ENCODE results near the gene PDS5B. TPM values are rescaled to one million over a fixed set of nuclear protein-coding genes. Genes with fewer than 3 reads are reported as not detected.
"Not testable (repeated sequence)": the region's sequence is repeated elsewhere in the genome, so short reads cannot be mapped to it uniquely, and the experiment has no call there.

Gene PDS5B
- total RNA-seq, 1 donor from 2014 or later = 25.1 TPM

DNA sequence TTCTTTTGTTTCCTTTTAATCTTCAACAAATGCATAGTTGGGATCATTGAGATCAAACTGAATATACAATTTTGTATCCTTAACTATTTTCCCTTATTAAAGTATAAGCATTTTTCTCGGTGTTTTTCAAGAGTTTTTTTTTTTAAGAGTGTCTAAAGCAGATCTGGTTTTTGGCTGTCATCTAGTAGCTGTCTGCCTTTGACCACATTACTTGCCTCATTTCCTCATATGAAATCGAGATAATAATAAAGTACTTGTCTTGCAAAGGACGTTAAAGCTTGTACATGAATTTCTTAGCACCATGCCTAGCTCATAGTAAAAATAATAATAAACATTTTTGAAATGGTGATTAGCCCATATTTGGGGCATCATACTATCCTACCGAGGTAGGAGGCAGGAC, 121.2 kb downstream of the PDS5B start:
- DNase-seq (ENCODE audit: missing footprints) (no peak), ATAC-seq (no peak)
- intact Hi-C loops (cut with DNase I) = no loop called here

DNA sequence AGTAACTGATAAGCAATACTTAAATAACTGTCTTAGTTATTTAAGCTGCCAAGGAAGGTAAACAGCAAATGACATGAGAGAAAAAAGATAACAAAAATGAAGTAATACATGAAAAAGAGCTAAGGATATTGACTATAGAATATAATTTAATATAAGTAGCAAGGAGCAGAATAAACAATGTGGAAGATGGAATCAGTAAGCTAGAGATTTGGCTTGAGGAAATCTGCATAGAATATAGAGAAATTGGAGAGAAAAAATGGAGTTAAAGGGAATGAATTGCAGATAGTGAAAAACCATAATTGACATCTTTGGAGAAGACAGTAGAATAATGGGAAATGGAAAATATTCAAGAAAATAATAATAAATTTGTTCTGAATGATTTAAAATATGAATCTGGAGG, 127.1 kb downstream of the PDS5B start:
- ATAC-seq (no peak), DNase-seq (ENCODE audit: missing footprints) (no peak)
- intact Hi-C loops (cut with DNase I) = no loop called here

DNA sequence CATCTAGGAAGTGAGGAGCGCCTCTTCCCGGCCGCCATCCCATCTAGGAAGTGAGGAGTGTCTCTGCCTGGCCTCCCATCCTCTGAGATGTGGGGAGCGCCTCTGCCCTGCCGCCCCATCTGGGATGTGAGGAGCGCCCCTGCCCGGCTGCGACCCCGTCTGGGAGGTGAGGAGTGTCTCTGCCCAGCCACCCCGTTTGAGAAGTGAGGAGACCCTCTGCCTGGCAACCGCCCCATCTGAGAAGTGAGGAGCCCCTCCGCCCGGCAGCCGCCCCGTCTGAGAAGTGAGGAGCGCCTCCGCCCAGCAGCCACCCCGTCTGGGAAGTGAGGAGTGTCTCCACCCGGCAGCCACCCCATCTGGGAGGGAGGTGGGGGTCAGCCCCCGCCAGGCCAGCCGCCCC, 129.9 kb downstream of the PDS5B start:
- intact Hi-C loops (cut with DNase I) = not testable (repeated sequence)
- peak; percentile 20 for DNase-seq (ENCODE audit: missing footprints)

DNA sequence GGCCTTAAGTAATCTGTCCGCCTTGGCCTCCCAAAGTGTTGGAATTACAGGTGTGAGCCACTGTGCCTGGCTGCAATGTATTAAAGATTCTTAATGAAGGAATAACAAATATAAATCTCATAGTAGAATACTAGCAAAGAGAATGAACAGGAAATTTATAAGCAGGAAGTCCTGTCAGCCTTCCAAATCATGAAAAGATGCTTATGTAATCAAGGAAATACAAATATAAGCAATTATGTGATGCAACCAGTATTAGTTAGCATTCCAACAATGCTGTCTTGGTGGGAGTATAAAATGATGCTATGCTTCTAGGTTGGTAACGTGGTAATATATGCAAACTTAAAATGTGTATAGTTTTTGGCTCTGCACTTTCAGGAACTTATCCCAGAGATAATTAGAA, 133.8 kb downstream of the PDS5B start:
- ATAC-seq = no peak
- DNase-seq (ENCODE audit: missing footprints) = no peak
- intact Hi-C loops (cut with DNase I) = no loop called here

More for the DNA sequence above, 129.9 kb downstream of the PDS5B start:
- ATAC-seq = not testable (repeated sequence)

DNA sequence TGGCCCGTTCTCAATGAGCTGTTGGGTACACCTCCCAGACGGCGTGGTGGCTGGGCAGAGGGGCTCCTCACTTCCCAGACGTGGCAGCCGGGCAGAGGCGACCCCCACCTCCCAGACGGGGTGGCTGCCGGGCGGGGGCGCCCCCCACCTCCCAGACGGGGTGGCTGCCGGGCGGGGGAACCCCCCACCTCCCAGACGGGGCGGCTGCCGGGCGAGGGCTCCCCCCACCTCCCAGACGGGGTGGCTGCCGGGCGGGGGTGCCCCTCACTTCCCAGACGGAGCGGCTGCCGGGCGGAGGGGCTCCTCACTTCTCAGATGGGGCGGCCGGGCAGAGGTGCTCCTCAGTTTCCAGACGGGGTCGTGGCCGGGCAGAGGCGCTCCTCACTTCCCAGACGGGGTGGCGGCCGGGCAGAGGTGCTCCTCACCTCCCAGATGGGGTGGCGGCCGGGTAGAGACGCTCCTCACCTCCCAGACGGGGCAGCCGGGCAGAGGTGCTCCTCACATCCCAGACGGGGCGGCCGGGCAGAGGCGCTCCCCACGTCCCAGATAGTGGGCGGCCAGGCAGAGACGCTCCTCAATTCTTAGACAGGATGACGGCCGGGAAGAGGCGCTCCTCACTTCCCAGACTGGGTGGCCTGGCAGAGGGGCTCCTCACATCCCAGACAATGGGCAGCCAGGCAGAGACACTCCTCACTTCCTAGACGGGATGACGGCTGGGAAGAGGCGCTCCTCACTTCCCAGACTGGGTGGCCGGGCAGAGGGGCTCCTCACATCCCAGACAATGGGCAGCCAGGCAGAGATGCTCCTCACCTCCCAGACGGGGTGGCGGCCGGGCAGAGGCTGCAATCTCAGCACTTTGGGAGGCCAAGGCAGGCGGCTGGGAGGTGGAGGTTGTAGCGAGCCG, 135.1 kb downstream of the PDS5B start:
- DNase-seq (ENCODE audit: missing footprints) = peak; percentile 22
- intact Hi-C loops (cut with DNase I) = not testable (repeated sequence)

DNA sequence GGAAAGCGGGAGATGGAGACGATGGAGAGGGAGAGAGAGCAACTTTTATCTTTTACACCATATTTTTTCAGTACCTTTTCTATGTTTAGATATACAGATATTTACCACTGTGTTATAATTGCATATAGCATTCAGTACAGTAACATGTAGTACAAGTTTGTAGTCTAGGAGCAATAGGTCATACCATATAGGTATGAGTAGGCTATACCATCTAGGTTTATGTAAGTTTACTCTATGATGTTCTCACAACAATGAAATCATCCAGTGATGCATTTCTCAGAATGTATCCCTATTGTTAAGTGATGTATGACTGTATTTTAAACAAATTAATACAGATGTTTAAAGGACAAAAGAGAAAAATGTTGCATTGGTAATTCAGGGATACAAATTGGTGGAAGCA, 136.1 kb downstream of the PDS5B start:
- intact Hi-C loops (cut with DNase I) = no loop called here
- no peak for ATAC-seq
- no peak for DNase-seq (ENCODE audit: missing footprints)

More for the DNA sequence above, 135.1 kb downstream of the PDS5B start:
- not testable (repeated sequence) for ATAC-seq

DNA sequence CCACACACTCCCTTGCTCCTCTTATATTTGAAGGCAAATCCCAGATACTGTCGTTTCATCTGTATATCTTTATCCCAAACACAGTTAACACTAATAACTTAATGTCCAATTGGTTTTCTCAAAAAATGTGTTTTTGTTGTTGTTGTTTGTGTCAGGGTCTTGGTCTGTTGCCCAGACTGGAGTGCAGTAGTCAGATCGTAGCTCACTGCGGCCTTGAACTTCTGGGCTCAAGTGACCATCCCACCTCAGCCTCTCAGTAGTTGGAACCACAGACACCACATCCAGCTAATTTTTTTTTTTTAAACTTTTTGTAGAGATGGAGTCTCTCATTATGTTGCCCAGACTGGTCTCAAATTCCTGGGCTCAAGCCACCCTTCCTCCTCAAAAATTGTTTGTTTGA, 137.7 kb downstream of the PDS5B start:
- DNase-seq (ENCODE audit: missing footprints) (peak; percentile 20), ATAC-seq (no peak)

DNA sequence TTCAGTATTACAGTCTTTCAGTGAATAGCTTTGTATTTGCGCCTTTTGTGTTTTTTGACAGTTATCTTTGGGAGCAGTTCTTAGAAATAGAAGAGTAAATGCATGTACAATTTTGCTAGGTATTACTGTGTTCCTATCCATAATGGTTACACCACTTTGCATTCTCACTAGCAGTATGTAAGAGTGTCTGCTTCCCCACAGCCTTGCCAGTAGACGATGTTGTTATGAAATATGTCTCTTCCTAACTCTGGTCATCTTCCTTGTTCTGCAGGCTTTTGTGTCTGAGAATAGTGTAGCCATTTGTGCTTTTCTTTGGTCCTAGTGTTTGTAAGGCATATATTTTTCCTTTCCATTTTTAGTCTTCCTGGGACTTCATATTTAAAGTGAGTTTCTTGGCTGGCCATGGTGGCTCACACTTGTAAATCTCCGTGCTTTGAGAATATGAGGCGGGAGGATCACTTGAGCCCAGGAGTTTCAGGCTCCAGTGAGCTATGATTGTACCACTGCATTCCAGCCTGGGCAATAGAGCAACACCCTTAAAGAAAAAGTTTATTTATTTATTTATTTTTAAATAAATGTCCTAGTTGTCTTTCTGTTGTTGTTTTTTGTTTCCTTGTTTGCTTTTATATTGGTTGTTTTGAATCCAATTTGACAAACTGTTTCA, 140.3 kb downstream of the PDS5B start:
- DNase-seq (ENCODE audit: missing footprints) (no peak), ATAC-seq (no peak)
- intact Hi-C loops (cut with DNase I) = no loop called here

More for the DNA sequence above, 137.7 kb downstream of the PDS5B start:
- intact Hi-C loops (cut with DNase I) = no loop called here

DNA sequence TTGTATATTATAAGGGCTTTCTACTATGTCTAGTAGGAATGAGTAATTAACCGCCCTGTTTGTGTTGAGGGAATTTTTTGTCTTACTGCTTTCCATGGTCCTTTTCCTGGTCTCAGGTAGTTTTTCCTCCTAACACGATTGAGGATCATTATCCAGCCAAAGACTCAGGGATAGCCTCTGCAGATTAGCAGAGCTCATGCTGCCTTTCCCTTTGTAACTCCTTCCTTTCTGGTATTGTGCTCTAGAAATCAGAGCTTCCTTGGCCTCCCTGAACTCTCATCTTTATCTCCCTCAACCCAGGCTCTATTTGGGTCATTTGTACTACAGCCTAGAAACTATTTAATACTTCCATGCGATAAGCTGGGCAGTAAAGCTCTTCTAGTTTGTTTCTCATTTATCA, 142.1 kb downstream of the PDS5B start:
- ATAC-seq (no peak), DNase-seq (ENCODE audit: missing footprints) (no peak)
- intact Hi-C loops (cut with DNase I) = no loop called here

DNA sequence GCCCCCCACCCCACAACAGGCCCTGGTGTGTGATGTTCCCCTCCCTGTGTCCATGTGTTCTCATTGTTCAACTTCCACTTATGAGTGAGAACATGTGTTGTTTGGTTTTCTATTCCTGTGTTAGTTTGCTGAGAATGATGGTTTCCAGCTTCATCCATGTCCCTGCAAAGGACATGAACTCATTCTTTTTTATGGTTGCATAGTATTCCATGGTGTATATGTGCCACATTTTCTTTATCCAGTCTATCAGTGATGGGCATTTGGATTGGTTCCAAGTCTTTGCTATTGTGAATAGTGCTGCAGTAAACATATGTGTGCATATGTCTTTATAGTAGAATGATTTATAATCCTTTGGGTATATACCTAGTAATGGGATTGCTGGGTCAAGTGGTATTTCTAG, 142.8 kb downstream of the PDS5B start:
- DNase-seq (ENCODE audit: missing footprints); intact Hi-C loops (cut with DNase I); ATAC-seq: not testable (repeated sequence)

DNA sequence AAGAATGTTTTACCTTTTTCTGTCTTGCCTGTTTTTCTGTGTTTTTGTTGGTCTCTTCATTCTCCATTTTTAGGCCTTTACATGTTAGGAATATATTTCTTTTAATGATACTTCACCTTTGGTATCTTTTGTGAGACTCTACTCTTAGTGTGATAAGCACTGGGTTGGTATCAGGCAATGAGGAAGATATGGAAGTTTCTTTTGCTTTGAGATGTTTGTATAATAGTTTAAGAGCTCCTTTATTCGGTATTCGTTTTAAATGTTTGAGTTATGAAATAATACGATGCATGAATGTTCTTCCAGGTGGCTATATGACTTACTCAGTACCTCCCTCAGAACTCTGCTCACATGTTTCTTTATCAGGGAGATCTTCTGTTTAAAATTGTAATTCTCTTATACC, 144.8 kb downstream of the PDS5B start:
- no peak for ATAC-seq
- intact Hi-C loops (cut with DNase I) = no loop called here
- no peak for DNase-seq (ENCODE audit: missing footprints)

DNA sequence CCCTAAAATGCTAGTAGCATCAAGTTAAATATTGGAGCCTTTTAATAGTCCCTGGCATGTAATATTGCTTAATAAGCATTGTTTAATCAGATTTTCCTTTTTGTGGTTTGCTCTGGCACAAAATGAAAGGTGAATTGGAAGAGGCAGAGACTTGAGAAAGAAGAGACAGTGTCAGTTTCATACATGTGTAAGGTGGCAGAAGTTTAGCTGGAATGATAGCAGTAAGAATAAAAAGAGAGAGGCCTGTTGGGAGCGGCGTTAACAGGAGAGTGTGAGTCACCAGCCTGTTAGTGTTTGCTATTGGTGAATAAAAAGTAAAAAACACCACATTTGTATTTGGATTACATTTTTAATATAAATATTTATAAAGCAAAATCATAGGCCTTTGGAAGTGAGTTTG, 145.3 kb downstream of the PDS5B start:
- ATAC-seq (no peak), DNase-seq (ENCODE audit: missing footprints) (no peak)
- intact Hi-C loops (cut with DNase I) = no loop called here

DNA sequence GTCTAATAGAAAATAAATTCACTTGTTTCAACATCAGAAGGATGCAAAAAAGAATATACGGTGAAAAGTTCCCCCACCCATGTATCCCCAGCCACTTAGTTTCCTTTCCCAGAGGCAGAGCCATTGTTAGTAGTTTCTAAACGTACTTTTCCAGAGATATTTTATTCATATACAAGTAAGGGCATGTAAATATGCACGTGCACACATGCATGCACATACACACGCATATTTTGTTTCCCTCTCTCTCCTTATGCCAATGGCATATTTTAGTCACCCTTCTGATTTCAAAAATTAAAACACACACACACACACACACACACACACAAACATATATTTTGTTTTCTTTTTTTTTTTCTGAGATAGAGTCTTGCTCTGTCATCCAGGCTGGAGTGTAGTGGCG, 147.4 kb downstream of the PDS5B start:
- ATAC-seq (no peak), DNase-seq (ENCODE audit: missing footprints) (no peak)
- intact Hi-C loops (cut with DNase I) = no loop called here

DNA sequence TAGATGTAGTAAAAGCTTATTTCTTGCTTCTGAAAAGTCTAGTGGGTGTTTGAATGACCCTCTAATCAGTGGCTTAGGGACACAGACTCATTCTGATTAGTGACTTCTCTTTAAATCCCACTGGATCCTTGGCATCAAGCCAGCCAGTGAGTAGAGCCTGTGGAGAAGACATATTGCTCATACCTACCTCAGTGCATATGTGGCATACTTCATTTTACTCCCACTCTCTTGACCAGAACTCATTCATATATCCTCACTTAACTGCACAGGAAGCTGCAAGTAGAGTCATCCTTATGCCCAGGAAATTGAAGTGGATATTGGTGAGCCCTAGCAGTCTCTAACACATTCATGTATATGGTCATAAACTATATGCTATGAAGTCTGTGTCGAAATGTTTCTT, 148.3 kb downstream of the PDS5B start:
- intact Hi-C loops (cut with DNase I) = no loop called here
- DNase-seq (ENCODE audit: missing footprints) = no peak

DNA sequence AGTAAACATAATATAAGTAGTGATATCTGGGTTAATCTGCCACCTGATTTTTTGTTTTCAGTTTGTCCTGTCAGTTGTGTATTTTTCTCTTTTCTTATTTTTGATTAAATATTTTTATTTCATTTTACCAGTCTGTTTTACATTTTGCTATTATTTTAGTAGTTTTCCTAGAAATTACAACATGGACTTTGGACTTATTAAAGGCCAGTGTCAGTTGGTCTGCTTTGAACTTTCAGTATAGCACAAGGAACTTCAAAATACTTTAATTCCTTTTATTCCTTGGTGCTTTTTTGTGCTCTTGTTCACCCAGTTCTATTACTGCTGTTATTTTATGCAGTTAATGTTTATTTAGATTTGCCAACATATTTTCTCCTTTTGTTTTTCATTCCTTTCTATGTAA, 149.6 kb downstream of the PDS5B start:
- ATAC-seq = no peak
- no peak for DNase-seq (ENCODE audit: missing footprints)
- intact Hi-C loops (cut with DNase I) = no loop called here

More for the DNA sequence above, 148.3 kb downstream of the PDS5B start:
- no peak for ATAC-seq

DNA sequence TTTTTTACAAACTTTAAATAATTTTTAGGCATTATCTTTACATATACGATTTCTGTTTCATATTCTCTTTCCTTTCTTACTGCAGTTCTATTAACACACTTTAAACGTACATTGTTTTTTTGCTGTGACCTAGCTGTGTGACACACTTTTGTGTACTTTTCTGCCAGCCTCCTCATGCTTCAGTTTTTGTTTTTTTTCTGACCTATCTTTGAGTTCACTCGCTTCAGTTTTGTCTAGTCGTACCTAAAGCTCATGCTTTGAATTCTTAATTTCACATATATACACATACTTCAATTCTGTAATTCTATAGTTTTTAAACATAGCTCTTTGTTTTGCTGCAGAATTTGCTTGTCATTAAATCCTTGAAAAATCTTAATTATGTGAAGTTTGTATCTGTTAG, 150.4 kb downstream of the PDS5B start:
- DNase-seq (ENCODE audit: missing footprints) (no peak), ATAC-seq (no peak)
- intact Hi-C loops (cut with DNase I) = no loop called here

DNA sequence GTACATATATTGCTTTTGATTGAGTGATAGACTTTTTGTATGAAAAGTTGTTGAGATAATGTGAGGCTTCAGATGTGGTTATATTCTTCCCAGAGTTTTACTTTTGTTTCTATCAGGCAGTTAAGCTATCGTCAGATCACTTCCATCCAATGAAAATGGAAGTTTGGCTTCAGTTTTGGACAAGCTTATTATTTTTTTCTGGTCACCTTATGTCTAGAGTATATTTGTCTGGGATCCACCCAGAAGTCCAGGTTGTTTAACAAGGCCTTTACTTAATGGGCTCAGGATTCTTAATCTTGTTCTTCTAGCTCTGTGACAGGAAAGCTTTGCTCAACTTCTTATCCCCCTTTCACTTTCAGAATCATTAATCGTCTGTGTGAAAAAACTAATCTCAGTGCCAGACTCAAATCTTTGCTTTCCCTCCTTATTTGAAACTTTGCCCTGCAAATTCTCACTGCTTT, 150.9 kb downstream of the PDS5B start:
- intact Hi-C loops (cut with DNase I) = no loop called here

DNA sequence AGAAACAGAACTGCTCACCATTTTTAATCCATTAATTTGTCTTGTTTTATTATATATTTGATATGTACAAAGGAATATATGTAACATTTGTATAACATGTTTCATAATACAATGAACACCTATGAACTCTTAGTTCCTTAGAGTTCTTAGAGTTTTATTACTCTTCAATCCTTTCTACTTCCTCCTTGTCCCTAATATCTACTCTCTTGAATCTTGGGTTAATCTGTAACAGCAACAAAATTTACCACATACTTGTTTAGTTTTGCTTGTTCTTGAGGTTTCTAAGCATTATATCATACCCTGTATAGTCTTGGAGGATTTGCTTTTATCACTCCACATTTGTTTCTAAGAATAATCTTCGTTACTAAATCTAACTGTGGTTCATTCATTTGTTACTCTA, 151.4 kb downstream of the PDS5B start:
- intact Hi-C loops (cut with DNase I) = no loop called here
- no peak for DNase-seq (ENCODE audit: missing footprints)
- ATAC-seq = no peak

More for the DNA sequence above, 150.9 kb downstream of the PDS5B start:
- ATAC-seq (no peak), DNase-seq (ENCODE audit: missing footprints) (no peak)

DNA sequence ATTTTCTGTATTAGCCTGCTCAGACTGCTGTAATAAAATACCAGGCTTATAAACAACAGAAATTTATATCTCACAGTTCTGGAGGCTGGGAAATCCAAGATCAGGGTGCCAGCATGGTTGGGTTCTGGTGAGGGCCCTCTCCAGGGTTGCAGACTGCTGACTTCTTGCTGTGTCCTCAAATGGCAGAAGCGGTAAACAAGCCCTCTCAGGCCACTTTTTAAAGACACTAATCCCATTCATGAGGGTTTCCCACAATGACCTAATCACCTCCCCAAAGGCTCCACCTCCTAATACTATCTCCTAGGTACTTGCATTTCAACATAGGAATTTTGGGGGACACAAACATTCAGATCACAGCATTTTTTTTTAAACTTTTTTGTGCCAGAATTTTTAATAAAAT, 159.3 kb downstream of the PDS5B start:
- DNase-seq (ENCODE audit: missing footprints) = no peak
- intact Hi-C loops (cut with DNase I) = no loop called here
- no peak for ATAC-seq

DNA sequence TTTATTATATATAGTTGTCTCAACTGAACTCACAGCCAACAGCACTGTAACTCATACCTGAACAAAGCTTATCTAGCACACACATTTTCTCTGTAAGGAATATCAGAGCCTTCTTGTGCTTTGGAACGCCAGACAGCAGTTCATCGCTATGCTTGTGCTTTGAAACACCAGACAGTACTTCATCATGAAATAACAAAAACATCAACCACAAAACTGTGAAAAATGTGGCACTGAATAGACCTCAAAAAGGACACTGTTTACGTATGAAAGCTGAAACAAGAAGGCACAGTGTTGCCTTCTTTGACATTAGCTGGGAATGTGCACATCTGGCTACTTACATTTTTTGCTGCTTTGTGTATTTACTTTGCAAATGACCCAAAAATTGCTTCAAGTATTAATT, 160.2 kb downstream of the PDS5B start:
- DNase-seq (ENCODE audit: missing footprints) (no peak), ATAC-seq (no peak)
- intact Hi-C loops (cut with DNase I) = no loop called here
